PC-3 (cell line): ENCODE data around the gene NHLH2.

Experiments used
- EZH2phosphoT487 ChIP-seq: fragments of 300-600 bp; sonication (generic); IDR thresholded peaks from 2 replicates; pipeline ENCODE4 v1.6.1; 2018; ENCODE audit warnings: mild to moderate bottlenecking, antibody characterized with exemption, low read length, borderline replicate concordance
- TF ChIP-seq, protein P1 (sequence below): fragments of 300-600 bp; sonication (generic); conservative IDR thresholded peaks from 2 replicates; pipeline ENCODE4 v1.5.1; 2017; ENCODE audit warnings: antibody characterized with exemption, low read depth, mild to moderate bottlenecking, low read length

DNA sequence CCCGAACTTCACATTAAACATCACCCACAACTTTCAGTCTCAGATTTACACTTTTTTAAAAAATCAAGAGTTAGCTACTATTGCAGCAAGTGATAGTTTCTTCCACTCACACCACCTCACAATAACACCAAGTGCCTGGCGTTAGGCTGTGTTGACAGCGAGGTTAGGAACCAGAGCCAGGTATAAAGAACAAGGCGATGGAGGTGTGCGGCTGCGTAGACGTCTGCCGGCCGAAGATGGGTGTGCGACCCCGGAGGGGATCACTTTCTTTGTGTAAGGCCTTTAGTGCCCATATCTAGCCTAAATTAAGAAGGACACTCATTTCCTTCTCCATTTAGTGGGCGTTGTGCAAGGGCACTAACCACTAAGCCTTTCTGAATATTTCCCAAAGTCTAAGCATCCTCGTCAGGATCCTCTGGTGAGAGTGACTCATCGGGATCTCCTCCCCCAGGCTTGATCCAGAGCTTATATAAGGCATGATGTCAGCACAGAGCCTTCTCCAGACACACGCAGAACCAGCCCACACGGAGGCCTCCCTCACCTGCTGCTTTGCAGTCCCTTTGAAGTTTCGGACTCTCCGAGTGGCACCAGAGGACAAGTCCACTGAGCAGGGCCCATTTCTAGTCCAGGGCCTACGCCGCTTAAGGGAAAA lies 11.8 kb downstream of the NHLH2 start:
- TF ChIP-seq, protein P1, sequence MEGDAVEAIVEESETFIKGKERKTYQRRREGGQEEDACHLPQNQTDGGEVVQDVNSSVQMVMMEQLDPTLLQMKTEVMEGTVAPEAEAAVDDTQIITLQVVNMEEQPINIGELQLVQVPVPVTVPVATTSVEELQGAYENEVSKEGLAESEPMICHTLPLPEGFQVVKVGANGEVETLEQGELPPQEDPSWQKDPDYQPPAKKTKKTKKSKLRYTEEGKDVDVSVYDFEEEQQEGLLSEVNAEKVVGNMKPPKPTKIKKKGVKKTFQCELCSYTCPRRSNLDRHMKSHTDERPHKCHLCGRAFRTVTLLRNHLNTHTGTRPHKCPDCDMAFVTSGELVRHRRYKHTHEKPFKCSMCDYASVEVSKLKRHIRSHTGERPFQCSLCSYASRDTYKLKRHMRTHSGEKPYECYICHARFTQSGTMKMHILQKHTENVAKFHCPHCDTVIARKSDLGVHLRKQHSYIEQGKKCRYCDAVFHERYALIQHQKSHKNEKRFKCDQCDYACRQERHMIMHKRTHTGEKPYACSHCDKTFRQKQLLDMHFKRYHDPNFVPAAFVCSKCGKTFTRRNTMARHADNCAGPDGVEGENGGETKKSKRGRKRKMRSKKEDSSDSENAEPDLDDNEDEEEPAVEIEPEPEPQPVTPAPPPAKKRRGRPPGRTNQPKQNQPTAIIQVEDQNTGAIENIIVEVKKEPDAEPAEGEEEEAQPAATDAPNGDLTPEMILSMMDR, result no peak
- TF ChIP-seq EZH2phosphoT487, result no peak
